Activated CD8-positive, alpha-beta T cell treated with anti-CD3 and anti-CD28 coated beads, Interleukin-2, amount 10 ng/mL, durations not matched to agents 7 days and 5 days (primary cell): Measurements from ENCODE around the gene SRSF8. TPM values are rescaled to one million over a fixed set of nuclear protein-coding genes. Genes with fewer than 3 reads are reported as not detected.

ENCODE experiments used
- ATAC-seq: fragments of 150-1000 bp; cut with Tn5 transposase; one replicate; pipeline ENCODE4 v1.10.0; 2021; ENCODE audit warnings: moderate library complexity
- CTCF ChIA-PET: fragments of 350-600 bp; sonication (Branson Sonifier 250); formaldehyde crosslinking; loops from one replicate; lab custom pipeline; 2021; ENCODE audit warnings: antibody characterized with exemption; lab: Charles Lee
- POLR2A ChIA-PET: fragments of 350-600 bp; sonication (Branson Sonifier 250); formaldehyde crosslinking; loops from one replicate; lab custom pipeline; 2021; ENCODE audit warnings: antibody characterized with exemption; lab: Charles Lee
- DNase-seq: peaks from one replicate; pipeline ENCODE4 v3.0.0-alpha.2; 2020
- H3K27ac Mint-ChIP-seq: one replicate; pipeline ENCODE4 v1.8.0; 2021; ENCODE audit warnings: mild to moderate bottlenecking, mixed read lengths
- H3K27me3 Mint-ChIP-seq: one replicate; pipeline ENCODE4 v1.8.0; 2021; ENCODE audit warnings: low read depth, mixed read lengths
- H3K36me3 Mint-ChIP-seq: one replicate; pipeline ENCODE4 v1.8.0; 2021; ENCODE audit warnings: low read depth, mixed read lengths
- H3K4me1 Mint-ChIP-seq: one replicate; pipeline ENCODE4 v1.8.0; 2021; ENCODE audit warnings: low read depth, mixed read lengths
- H3K4me3 Mint-ChIP-seq: one replicate; pipeline ENCODE4 v1.8.0; 2021; ENCODE audit warnings: mild to moderate bottlenecking, mixed read lengths
- H3K9me3 Mint-ChIP-seq: one replicate; pipeline ENCODE4 v1.8.0; 2022; ENCODE audit warnings: mixed read lengths; ENCODE audit not compliant: insufficient read depth
- total RNA-seq, 2 experiments: library from RNA; stranded (reverse); gene quantifications; one replicate each; pipeline ENCODE4 v1.2.3, GENCODE V29; 2021

The SRSF8 gene
- total RNA-seq, 2 experiments from 2014 or later, result 30.2 TPM

DNA sequence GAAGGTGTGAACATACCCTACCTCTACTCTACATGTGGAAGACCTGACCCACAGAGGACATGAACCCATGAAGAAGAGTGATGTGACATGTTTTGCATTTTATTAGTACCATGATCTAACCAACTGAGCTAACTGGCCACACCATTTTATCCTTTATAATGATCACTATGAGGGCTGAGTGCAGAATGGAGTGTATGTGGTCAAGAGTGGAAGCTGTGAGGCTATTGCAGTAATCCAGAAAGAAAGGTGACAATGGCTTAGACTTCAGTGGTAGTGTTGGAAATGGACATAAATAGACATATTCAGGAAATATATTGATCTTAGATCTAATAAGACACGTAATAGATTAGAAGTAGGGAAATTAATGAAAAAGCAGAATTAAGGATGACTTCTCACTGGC, 3.8 kb downstream of the SRSF8 start:
- CTCF ChIA-PET, result interaction anchor here (0.6 to 12.3 kb wide), 11 partner anchors 10 to 696 kb away, joined by 3 to 233 read pairs (median 40); partner anchors contain the start of gene ENDOD1
- Mint-ChIP-seq H3K4me3 (no peak overlapping the region), H3K4me1 (peaks cover 25% of the 10 kb centered on the region), H3K36me3 (peaks cover 24% of the 10 kb centered on the region), H3K27ac (no peak overlapping the region), H3K9me3 (no peaks in the 10 kb centered on the region), H3K27me3 (no peaks in the 10 kb centered on the region)
- peak; percentile 4 for DNase-seq
- ATAC-seq, result no peak
- POLR2A ChIA-PET, result interaction anchor here (5.7 kb wide), 1 partner anchor 21 kb away, joined by 103 read pairs; the partner anchor contains the start of gene ENDOD1

DNA sequence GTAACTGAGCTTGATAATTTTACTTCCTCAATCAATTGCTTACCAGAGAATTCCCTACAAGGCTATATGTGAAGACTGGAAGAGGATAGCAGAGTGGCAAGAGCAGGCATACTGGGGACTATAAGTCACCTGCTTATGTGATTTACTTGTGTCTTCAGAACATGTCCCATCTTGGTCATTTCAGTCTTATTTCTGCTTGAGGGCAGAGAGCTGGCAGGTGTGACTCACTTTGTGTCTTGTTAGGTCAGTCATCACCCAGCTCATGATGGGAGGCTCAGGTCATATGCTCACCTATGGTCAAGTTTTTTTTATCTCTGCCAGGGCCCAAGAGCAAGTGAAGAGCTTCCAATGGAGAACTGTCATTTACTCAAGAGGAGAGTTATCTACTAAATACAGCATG, 6.2 kb downstream of the SRSF8 start:
- ATAC-seq, result no peak

DNA sequence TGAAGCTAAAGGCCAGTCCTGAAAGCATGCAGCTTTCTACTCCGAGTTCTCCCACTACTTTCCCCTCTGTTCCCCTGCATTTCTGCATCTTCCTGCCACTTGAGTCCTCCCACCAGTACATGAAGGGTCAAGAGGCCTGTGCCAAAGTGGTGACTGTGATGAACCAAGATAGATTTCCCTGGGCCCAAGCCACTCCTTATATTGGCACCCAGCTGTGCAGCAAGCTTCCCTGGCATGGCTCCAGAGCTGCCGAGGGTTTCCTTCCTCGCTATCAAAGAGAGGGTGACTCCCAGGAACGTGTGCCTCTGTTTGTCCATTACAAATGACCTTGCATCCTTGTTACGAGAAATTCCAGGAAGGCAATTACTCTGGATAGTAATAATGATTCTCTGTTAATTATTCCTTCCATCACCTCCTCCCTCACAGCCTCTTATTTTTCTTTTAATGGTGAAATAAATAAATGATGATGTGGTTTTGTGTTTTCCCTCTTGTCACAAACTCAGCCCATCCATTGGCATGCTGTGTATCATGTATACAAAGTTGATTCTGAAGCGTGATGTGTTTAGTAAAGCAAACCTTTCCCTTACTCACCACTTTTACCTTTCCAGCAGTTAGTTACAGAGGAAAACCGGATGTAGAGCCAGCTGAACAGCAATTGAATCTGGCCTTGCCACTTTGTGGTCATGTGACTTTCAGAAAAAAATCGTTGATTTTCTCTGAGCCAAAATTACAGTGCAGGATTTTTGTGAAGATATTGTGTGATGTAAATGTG, 8.3 kb downstream of the SRSF8 start:
- Mint-ChIP-seq H3K36me3 (peaks cover 11% of the 10 kb centered on the region), H3K9me3 (no peaks in the 10 kb centered on the region), H3K27me3 (peaks cover 4% of the 10 kb centered on the region), H3K4me1 (peaks cover 19% of the 10 kb centered on the region), H3K27ac (no peak overlapping the region), H3K4me3 (no peak overlapping the region)
- DNase-seq, result peak; percentile 18
- no peak for ATAC-seq
- POLR2A ChIA-PET, result interaction anchor here (1.7 to 3.3 kb wide), 2 partner anchors 14 kb away, joined by 7 to 19 read pairs; partner anchors contain the start of gene ENDOD1
- CTCF ChIA-PET, result interaction anchor here (1.1 to 12.3 kb wide), 6 partner anchors 8 to 78 kb away, joined by 4 to 233 read pairs (median 6); partner anchors contain the start of gene ENDOD1

More for the DNA sequence above, 6.2 kb downstream of the SRSF8 start:
- peak; percentile 19 for DNase-seq
- ChIA-PET POLR2A (interaction anchor here (0.6 to 3.3 kb wide), 2 partner anchors 11 to 16 kb away, joined by 3 to 19 read pairs; partner anchors contain the start of gene ENDOD1), CTCF (interaction anchor here (1.1 to 12.3 kb wide), 6 partner anchors 9 to 79 kb away, joined by 3 to 233 read pairs (median 5); partner anchors contain the start of gene ENDOD1)
- Mint-ChIP-seq H3K9me3 (no peaks in the 10 kb centered on the region), H3K4me1 (peaks cover 24% of the 10 kb centered on the region), H3K4me3 (no peak overlapping the region), H3K36me3 (peaks cover 19% of the 10 kb centered on the region), H3K27me3 (peaks cover under 1% of the 10 kb centered on the region), H3K27ac (no peak overlapping the region)

DNA sequence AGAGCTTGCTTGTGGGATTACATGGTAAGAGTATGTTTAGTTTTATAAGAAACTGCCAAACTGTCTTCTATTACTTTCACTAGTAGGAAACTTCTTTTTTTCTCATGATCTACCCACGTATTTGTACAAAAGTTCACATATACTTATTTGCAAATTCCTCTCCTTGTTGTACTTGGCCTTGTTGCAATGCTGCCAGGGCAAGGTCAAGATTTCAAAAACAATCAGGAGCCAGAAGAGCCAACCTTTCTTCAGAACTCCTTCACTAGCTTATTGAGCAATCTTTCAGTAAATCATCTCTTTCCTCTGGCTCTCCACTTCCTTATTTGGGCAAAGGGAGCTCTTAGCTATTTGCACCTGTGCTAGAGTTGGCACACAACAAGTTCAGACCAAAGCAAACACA, 9.7 kb downstream of the SRSF8 start:
- POLR2A ChIA-PET, result interaction anchor here (1.7 kb wide), 1 partner anchor 13 kb away, joined by 7 read pairs; the partner anchor contains the start of gene ENDOD1
- peaks cover 5% of the 10 kb centered on the region for H3K36me3 Mint-ChIP-seq
- no peak overlapping the region for H3K4me3 Mint-ChIP-seq
- DNase-seq, result peak; percentile 9
- CTCF ChIA-PET, result interaction anchor here (0.7 to 4.0 kb wide), 10 partner anchors 9 to 629 kb away, joined by 3 to 13 read pairs (median 4); partner anchors contain the start of gene ENDOD1
- ATAC-seq, result no peak
- H3K27ac Mint-ChIP-seq, result no peak overlapping the region
- peaks cover 4% of the 10 kb centered on the region for H3K27me3 Mint-ChIP-seq
- H3K4me1 Mint-ChIP-seq, result peaks cover 14% of the 10 kb centered on the region
- no peaks in the 10 kb centered on the region for H3K9me3 Mint-ChIP-seq

DNA sequence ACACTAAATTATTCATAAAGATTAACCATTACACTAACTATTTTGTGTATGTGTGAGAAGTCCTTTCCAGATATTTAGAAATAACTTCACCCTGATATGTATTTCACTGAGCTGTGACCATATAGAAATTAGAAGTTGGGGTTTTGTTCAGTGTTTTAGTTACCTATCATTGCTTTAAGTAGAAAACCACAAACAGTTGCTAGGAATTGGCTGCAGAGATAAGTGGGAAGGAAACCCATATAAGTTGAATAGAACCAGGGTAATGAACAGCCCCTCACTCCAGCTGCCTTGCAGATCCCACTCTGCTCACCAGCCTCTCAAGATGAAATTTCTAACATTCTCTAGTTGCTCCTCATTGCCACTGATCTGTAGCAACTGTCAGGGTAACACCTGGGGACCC, 10.3 kb downstream of the SRSF8 start:
- POLR2A ChIA-PET, result interaction anchor here (1.7 kb wide), 1 partner anchor 12 kb away, joined by 7 read pairs; the partner anchor contains the start of gene ENDOD1
- Mint-ChIP-seq H3K4me1 (peaks cover 15% of the 10 kb centered on the region), H3K4me3 (no peak overlapping the region), H3K27me3 (peaks cover 4% of the 10 kb centered on the region), H3K27ac (no peak overlapping the region), H3K36me3 (peaks cover 5% of the 10 kb centered on the region), H3K9me3 (no peaks in the 10 kb centered on the region)
- ATAC-seq (no peak), DNase-seq (no peak)
- CTCF ChIA-PET, result interaction anchor here (0.9 to 4.0 kb wide), 6 partner anchors 9 to 628 kb away, joined by 3 to 13 read pairs (median 4); partner anchors contain the start of gene ENDOD1

DNA sequence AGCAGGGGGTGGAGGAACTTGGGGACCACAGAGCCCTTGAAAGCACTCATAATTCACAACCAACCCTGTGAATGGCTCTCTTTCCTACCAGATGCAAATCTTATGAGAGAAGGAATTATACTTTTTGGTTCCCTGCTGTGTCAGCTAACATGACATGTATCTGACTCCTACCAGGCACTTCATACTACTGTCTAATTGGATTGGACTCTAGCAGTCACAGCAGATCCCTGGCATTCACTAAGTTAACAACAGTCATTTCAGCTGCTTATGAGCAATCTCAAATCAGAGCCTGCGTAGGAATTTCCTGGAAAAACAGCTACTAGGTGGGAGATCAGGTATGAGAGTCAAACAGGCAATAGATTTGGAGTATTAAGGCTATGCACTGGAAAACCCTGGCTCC, 11.8 kb downstream of the SRSF8 start:
- CTCF ChIA-PET, result interaction anchor here (2.1 to 4.6 kb wide), 2 partner anchors 10 to 15 kb away, joined by 5 to 40 read pairs; partner anchors contain the start of gene SRSF8

DNA sequence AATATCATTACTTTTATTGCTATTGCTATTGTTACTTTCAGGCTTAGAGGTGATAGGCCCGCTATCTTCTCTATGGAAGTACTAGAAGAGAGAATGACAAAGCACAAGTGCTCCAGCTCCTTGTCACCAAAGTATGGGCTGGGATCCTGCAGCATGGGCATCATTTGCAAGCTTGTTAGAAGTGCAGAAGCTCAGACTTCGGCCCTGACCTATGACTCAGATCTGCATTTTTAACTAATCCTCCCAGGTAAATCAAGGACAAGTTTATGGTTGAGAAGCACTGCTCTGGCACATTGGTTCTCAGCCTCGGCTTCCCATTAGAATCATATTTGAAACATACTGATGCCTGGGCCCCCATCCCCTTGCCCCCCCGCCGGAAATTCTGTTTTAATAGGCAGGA, 14.3 kb downstream of the SRSF8 start:
- H3K27me3 Mint-ChIP-seq, result peaks cover 4% of the 10 kb centered on the region
- peaks cover 29% of the 10 kb centered on the region for H3K4me1 Mint-ChIP-seq
- H3K9me3 Mint-ChIP-seq, result no peaks in the 10 kb centered on the region
- CTCF ChIA-PET, result interaction anchor here (0.7 to 4.6 kb wide), 10 partner anchors 8 to 71 kb away, joined by 3 to 40 read pairs (median 4); partner anchors contain the start of genes ENDOD1 and SRSF8
- H3K4me3 Mint-ChIP-seq, result no peak overlapping the region
- no peak overlapping the region for H3K27ac Mint-ChIP-seq
- ATAC-seq (no peak), DNase-seq (no peak)
- POLR2A ChIA-PET, result interaction anchor here (1.1 to 1.6 kb wide), 2 partner anchors 9 to 710 kb away, joined by 3 to 9 read pairs; partner anchors contain the start of gene ENDOD1
- H3K36me3 Mint-ChIP-seq, result no peaks in the 10 kb centered on the region

More for the DNA sequence above, 11.8 kb downstream of the SRSF8 start:
- H3K9me3 Mint-ChIP-seq, result no peaks in the 10 kb centered on the region
- peaks cover 4% of the 10 kb centered on the region for H3K27me3 Mint-ChIP-seq
- H3K4me1 Mint-ChIP-seq, result peaks cover 15% of the 10 kb centered on the region
- H3K4me3 Mint-ChIP-seq, result no peak overlapping the region
- POLR2A ChIA-PET, result interaction anchor here (1.0 kb wide), 1 partner anchor 11 kb away, joined by 3 read pairs; the partner anchor contains the start of gene SRSF8
- DNase-seq (no peak), ATAC-seq (no peak)
- H3K36me3 Mint-ChIP-seq, result no peaks in the 10 kb centered on the region
- no peak overlapping the region for H3K27ac Mint-ChIP-seq

DNA sequence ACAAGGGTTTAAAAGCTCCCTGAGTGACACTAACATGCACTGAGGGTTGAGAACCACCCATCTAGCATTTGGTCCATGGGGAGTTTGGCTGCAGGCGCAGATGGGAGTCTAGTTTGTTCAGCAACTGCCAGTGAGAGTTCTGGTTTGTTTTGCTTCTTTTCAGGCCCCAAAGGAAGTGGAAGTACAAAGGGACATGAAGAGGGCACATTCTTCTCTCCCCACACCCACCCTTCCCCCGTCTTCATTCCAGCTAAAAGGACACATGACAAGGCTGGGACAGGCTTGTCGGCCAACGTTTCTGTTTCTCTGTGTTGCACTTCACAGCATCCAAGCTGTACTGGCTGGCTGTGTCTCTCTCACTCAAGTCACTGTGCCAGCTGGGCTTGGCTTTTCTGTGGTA, 14.7 kb downstream of the SRSF8 start:
- Mint-ChIP-seq H3K4me1 (peaks cover 28% of the 10 kb centered on the region), H3K27ac (no peak overlapping the region), H3K9me3 (no peaks in the 10 kb centered on the region), H3K36me3 (no peaks in the 10 kb centered on the region), H3K4me3 (no peak overlapping the region), H3K27me3 (peaks cover 4% of the 10 kb centered on the region)
- DNase-seq (no peak), ATAC-seq (no peak)
- ChIA-PET CTCF (interaction anchor here (1.3 to 4.6 kb wide), 5 partner anchors 12 to 71 kb away, joined by 3 to 40 read pairs (median 10); partner anchors contain the start of gene SRSF8), POLR2A (interaction anchor here (1.1 to 1.6 kb wide), 2 partner anchors 8 to 710 kb away, joined by 3 to 9 read pairs; partner anchors contain the start of gene ENDOD1)

DNA sequence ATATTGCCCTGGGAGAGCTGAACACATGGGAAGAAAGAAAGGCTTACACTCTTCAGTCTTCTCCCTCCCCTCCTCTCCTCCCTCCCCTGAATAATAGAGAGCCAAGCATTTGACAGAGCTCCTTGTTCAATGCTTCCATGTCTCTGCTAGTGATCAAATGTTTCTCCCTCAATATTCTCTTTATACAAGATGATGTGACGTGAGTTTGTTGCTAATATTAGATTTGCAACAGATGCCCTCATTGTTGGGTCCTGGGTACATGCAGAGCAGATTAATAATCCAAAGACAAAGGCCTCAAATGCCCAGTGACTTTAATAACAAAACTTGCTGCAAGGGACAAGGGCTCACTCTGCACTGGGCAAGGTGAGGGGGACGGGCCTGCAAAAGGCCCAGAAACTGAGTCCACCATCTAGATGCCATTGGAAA, 15.9 kb downstream of the SRSF8 start:
- no peaks in the 10 kb centered on the region for H3K36me3 Mint-ChIP-seq
- peaks cover 27% of the 10 kb centered on the region for H3K4me1 Mint-ChIP-seq
- CTCF ChIA-PET, result interaction anchor here (1.2 to 4.6 kb wide), 6 partner anchors 10 to 70 kb away, joined by 3 to 53 read pairs (median 14); partner anchors contain the start of gene SRSF8

DNA sequence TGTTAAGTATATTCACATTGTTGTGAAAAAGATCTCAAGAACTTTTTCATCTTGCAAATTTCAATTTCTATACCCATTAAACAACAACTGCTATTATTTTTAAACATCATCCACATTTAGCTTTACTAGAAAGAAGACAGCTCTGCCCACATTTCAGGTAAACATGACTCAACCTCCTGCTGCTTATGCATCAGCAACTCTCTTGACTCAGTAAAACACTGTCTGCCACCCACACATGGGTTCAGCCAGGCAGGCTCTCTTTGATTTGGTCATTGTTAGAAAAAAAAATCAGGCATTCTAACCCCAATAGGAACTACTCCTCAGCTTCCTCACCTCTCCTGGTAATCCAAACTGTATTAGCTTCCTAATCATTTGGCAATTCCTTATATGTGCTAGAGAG, 17.8 kb downstream of the SRSF8 start:
- POLR2A ChIA-PET, result interaction anchor here (1.1 to 2.6 kb wide), 4 partner anchors 17 to 707 kb away, joined by 3 to 11 read pairs (median 4); partner anchors contain the start of genes FAM76B and SRSF8
- no peaks in the 10 kb centered on the region for H3K9me3 Mint-ChIP-seq
- H3K36me3 Mint-ChIP-seq, result peaks cover 3% of the 10 kb centered on the region
- H3K4me1 Mint-ChIP-seq, result peaks cover 40% of the 10 kb centered on the region
- CTCF ChIA-PET, result interaction anchor here (0.5 to 3.9 kb wide), 4 partner anchors 9 to 51 kb away, joined by 3 to 53 read pairs (median 12); partner anchors contain the start of gene SRSF8
- H3K27ac Mint-ChIP-seq, result no peak overlapping the region
- DNase-seq, result peak; percentile 27
- no peak overlapping the region for H3K4me3 Mint-ChIP-seq
- no peak for ATAC-seq
- no peaks in the 10 kb centered on the region for H3K27me3 Mint-ChIP-seq

More for the DNA sequence above, 15.9 kb downstream of the SRSF8 start:
- POLR2A ChIA-PET, result no interaction called here
- no peak overlapping the region for H3K4me3 Mint-ChIP-seq
- no peaks in the 10 kb centered on the region for H3K9me3 Mint-ChIP-seq
- H3K27ac Mint-ChIP-seq, result no peak overlapping the region
- DNase-seq (peak; percentile 15), ATAC-seq (no peak)
- peaks cover 4% of the 10 kb centered on the region for H3K27me3 Mint-ChIP-seq
